Neural progenitor cell (in vitro differentiated cells): Measurements from ENCODE around the gene USP13. TPM values are rescaled to one million over a fixed set of nuclear protein-coding genes. Genes with fewer than 3 reads are reported as not detected.

ENCODE experiments used
- DNase-seq: peaks from one replicate; pipeline ENCODE4 v3.0.0-alpha.2; 2016; ENCODE audit warnings: low spot score
- H2AFZ ChIP-seq: fragments of 200-600 bp; sonication (generic); replicated peaks from 2 replicates; pipeline ENCODE4 v1.6.1; 2016; ENCODE audit warnings: antibody characterized with exemption
- H3F3A ChIP-seq: fragments of 200-600 bp; sonication (generic); 2 replicates; pipeline ENCODE4 v1.6.1; 2016; ENCODE audit warnings: antibody characterized with exemption, low read depth
- H3K27ac ChIP-seq: fragments of 200-600 bp; sonication (generic); 2 replicates; pipeline ENCODE4 v1.5.1; 2016; ENCODE audit warnings: mild to moderate bottlenecking
- H3K27me3 ChIP-seq: fragments of 200-600 bp; sonication (generic); 2 replicates; pipeline ENCODE4 v1.6.1; 2016; ENCODE audit warnings: mild to moderate bottlenecking, moderate library complexity
- H3K36me3 ChIP-seq: fragments of 200-600 bp; sonication (generic); 2 replicates; pipeline ENCODE4 v1.5.1; 2016
- H3K4me1 ChIP-seq: fragments of 200-600 bp; sonication (generic); 2 replicates; pipeline ENCODE4 v1.6.1; 2016; ENCODE audit warnings: mixed run types
- H3K4me2 ChIP-seq: fragments of 200-600 bp; sonication (generic); 2 replicates; pipeline ENCODE4 v1.6.1; 2016
- H3K4me3 ChIP-seq: fragments of 200-600 bp; sonication (generic); 2 replicates; pipeline ENCODE4 v1.5.1; 2016
- H3K79me2 ChIP-seq: fragments of 200-600 bp; sonication (generic); 2 replicates; pipeline ENCODE4 v1.6.1; 2016; ENCODE audit warnings: low read depth
- H3K9ac ChIP-seq: fragments of 200-600 bp; sonication (generic); 2 replicates; pipeline ENCODE4 v1.6.1; 2016
- H3K9me3 ChIP-seq: fragments of 200-600 bp; sonication (generic); 2 replicates; pipeline ENCODE4 v1.5.1; 2016; ENCODE audit warnings: low read depth
- H4K20me1 ChIP-seq: fragments of 200-600 bp; sonication (generic); 2 replicates; pipeline ENCODE4 v1.6.1; 2016; ENCODE audit warnings: low read depth
- H3K27ac Mint-ChIP-seq: 3 replicates; pipeline ENCODE4 v1.8.0; 2021; ENCODE audit warnings: mixed read lengths
- H3K27me3 Mint-ChIP-seq: 2 replicates; pipeline ENCODE4 v1.8.0; 2022; ENCODE audit warnings: low read depth, mild to moderate bottlenecking, inconsistent platforms, moderate library complexity, mixed read lengths; ENCODE audit not compliant: insufficient read depth
- H3K36me3 Mint-ChIP-seq: 3 replicates; pipeline ENCODE4 v1.8.0; 2021; ENCODE audit warnings: mixed read lengths
- H3K4me1 Mint-ChIP-seq: 3 replicates; pipeline ENCODE4 v1.8.0; 2021; ENCODE audit warnings: mixed read lengths
- H3K4me3 Mint-ChIP-seq: 3 replicates; pipeline ENCODE4 v1.8.0; 2021; ENCODE audit warnings: mild to moderate bottlenecking, moderate library complexity, mixed read lengths
- H3K9me3 Mint-ChIP-seq: 3 replicates; pipeline ENCODE4 v1.8.0; 2020; ENCODE audit warnings: mixed read lengths
- EZH2 ChIP-seq: fragments of 200-600 bp; sonication (generic); IDR thresholded peaks from 2 replicates; pipeline ENCODE4 v1.6.1; 2017; ENCODE audit warnings: antibody characterized with exemption, mild to moderate bottlenecking, moderate library complexity
- EZH2phosphoT487 ChIP-seq: fragments of 200-600 bp; sonication (generic); IDR thresholded peaks from 2 replicates; pipeline ENCODE4 v1.6.1; 2017; ENCODE audit warnings: antibody characterized with exemption
- total RNA-seq: library from RNA; depleted of rRNA; stranded (reverse); fragments of >200 nt; gene quantifications from 2 replicates; pipeline ENCODE4 v1.2.3, GENCODE V29; 2015; ENCODE audit warnings: low replicate concordance
- TF ChIP-seq, protein P1 (sequence below): fragments of 200-600 bp; sonication (generic); IDR thresholded peaks from 2 replicates; pipeline ENCODE4 v1.5.1; 2017; ENCODE audit warnings: antibody characterized with exemption, mild to moderate bottlenecking

Gene USP13
- total RNA-seq, 1 donor from 2014 or later = 17.7 TPM

GRCh38 chr3:179829401-179829800 lies 176.6 kb downstream of the USP13 start:
- peak; percentile 34 for DNase-seq
- Mint-ChIP-seq H3K4me3 (no peak overlapping the region), H3K9me3 (no peaks in the 10 kb centered on the region), H3K27me3 (peaks cover 6% of the 10 kb centered on the region), H3K36me3 (no peaks in the 10 kb centered on the region), H3K27ac (no peak overlapping the region), H3K4me1 (peaks cover 2% of the 10 kb centered on the region)
- Histone ChIP-seq H3K9me3 (no peaks in the 10 kb centered on the region), H3K79me2 (no peaks in the 10 kb centered on the region), H3K36me3 (no peaks in the 10 kb centered on the region), H3K9ac (no peak overlapping the region), H3K4me1 (no peaks in the 10 kb centered on the region), H3F3A (no peaks in the 10 kb centered on the region), H3K27me3 (no peaks in the 10 kb centered on the region), H4K20me1 (no peaks in the 10 kb centered on the region), H3K4me2 (no peak overlapping the region), H2AFZ (no peak overlapping the region), H3K27ac (no peak overlapping the region), H3K4me3 (no peak overlapping the region)
- TF ChIP-seq EZH2phosphoT487 = no peak
- TF ChIP-seq, protein P1, sequence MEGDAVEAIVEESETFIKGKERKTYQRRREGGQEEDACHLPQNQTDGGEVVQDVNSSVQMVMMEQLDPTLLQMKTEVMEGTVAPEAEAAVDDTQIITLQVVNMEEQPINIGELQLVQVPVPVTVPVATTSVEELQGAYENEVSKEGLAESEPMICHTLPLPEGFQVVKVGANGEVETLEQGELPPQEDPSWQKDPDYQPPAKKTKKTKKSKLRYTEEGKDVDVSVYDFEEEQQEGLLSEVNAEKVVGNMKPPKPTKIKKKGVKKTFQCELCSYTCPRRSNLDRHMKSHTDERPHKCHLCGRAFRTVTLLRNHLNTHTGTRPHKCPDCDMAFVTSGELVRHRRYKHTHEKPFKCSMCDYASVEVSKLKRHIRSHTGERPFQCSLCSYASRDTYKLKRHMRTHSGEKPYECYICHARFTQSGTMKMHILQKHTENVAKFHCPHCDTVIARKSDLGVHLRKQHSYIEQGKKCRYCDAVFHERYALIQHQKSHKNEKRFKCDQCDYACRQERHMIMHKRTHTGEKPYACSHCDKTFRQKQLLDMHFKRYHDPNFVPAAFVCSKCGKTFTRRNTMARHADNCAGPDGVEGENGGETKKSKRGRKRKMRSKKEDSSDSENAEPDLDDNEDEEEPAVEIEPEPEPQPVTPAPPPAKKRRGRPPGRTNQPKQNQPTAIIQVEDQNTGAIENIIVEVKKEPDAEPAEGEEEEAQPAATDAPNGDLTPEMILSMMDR = peak; percentile 20
- TF ChIP-seq EZH2 = no peak

DNA sequence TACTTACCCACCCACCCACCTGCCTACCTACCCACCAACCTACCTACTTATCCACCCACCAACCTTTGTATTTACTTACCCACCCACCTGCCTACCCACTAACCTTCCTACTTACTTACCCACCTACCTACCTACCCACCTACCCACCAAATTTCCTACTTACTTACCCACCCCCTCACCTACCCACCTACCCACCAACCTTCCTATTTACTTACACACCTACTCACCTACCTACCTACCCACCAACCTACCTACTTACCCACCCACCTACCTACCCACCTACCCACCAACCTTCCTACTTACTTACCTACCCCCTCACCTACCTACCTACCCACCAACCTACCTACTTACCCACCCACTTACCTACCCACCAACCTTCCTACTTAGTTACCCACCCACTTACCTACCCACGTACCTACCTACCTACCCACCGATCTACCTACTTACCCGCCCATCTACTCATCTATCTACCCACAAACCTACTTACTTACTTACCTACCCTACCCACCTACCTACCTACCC lies 179.6 kb downstream of the USP13 start:
- no peak overlapping the region for H3K4me3 Mint-ChIP-seq
- no peaks in the 10 kb centered on the region for H3F3A ChIP-seq
- no peaks in the 10 kb centered on the region for H3K4me1 Mint-ChIP-seq
- H3K27ac Mint-ChIP-seq = no peak overlapping the region
- H3K9me3 ChIP-seq = no peaks in the 10 kb centered on the region
- TF ChIP-seq, protein P1 = no peak
- TF ChIP-seq EZH2phosphoT487 (no peak), EZH2 (no peak)
- H3K36me3 Mint-ChIP-seq = no peaks in the 10 kb centered on the region
- no peaks in the 10 kb centered on the region for H3K4me1 ChIP-seq
- H3K4me2 ChIP-seq = no peak overlapping the region
- H4K20me1 ChIP-seq = no peaks in the 10 kb centered on the region
- H2AFZ ChIP-seq = no peak overlapping the region
- no peaks in the 10 kb centered on the region for H3K79me2 ChIP-seq
- no peaks in the 10 kb centered on the region for H3K27me3 ChIP-seq
- no peak overlapping the region for H3K27ac ChIP-seq
- no peaks in the 10 kb centered on the region for H3K36me3 ChIP-seq
- peaks cover 6% of the 10 kb centered on the region for H3K27me3 Mint-ChIP-seq
- H3K4me3 ChIP-seq = no peak overlapping the region
- H3K9ac ChIP-seq = no peak overlapping the region
- no peak for DNase-seq
- H3K9me3 Mint-ChIP-seq = no peaks in the 10 kb centered on the region

- no peak for DNase-seq
- H3K4me1 Mint-ChIP-seq = no peaks in the 10 kb centered on the region
Observed at GRCh38 chr3:179833294-179833693, 180.5 kb downstream of the USP13 start.

More at GRCh38 chr3:179833294-179833693, 180.5 kb downstream of the USP13 start:
- no peak overlapping the region for H3K4me3 Mint-ChIP-seq
- Histone ChIP-seq H3F3A (no peaks in the 10 kb centered on the region), H3K27ac (no peak overlapping the region), H3K79me2 (no peaks in the 10 kb centered on the region), H3K4me2 (no peak overlapping the region), H2AFZ (no peak overlapping the region), H3K4me1 (no peaks in the 10 kb centered on the region), H3K9ac (no peak overlapping the region), H3K4me3 (no peak overlapping the region), H3K36me3 (no peaks in the 10 kb centered on the region), H3K27me3 (no peaks in the 10 kb centered on the region), H3K9me3 (no peaks in the 10 kb centered on the region), H4K20me1 (no peaks in the 10 kb centered on the region)
- H3K36me3 Mint-ChIP-seq = no peaks in the 10 kb centered on the region
- H3K9me3 Mint-ChIP-seq = no peaks in the 10 kb centered on the region
- no peak overlapping the region for H3K27ac Mint-ChIP-seq
- peaks cover 6% of the 10 kb centered on the region for H3K27me3 Mint-ChIP-seq
- TF ChIP-seq EZH2phosphoT487 (no peak), EZH2 (no peak)
- TF ChIP-seq, protein P1 = no peak
